ENCODE results near the gene SHMT2.

GRCh38 chr12:57229634-57230380, at the start of gene SHMT2:
- TF ChIP-seq POLR2A (IDR thresholded peaks at IDR 0.05): no peak
- TF ChIP-seq, protein P1, sequence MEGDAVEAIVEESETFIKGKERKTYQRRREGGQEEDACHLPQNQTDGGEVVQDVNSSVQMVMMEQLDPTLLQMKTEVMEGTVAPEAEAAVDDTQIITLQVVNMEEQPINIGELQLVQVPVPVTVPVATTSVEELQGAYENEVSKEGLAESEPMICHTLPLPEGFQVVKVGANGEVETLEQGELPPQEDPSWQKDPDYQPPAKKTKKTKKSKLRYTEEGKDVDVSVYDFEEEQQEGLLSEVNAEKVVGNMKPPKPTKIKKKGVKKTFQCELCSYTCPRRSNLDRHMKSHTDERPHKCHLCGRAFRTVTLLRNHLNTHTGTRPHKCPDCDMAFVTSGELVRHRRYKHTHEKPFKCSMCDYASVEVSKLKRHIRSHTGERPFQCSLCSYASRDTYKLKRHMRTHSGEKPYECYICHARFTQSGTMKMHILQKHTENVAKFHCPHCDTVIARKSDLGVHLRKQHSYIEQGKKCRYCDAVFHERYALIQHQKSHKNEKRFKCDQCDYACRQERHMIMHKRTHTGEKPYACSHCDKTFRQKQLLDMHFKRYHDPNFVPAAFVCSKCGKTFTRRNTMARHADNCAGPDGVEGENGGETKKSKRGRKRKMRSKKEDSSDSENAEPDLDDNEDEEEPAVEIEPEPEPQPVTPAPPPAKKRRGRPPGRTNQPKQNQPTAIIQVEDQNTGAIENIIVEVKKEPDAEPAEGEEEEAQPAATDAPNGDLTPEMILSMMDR (IDR thresholded peaks at IDR 0.05): no peak
